Esophagus (tissue), 2 donors: ENCODE data around the gene PDE8B. TPM values are rescaled to one million over a fixed set of nuclear protein-coding genes. Genes with fewer than 3 reads are reported as not detected.
A peak's percentile ranks its signal among the peaks of the same experiment; 100 is the strongest.

ENCODE experiments used
- H3K27ac ChIP-seq, 2 donors: one replicate each; pipeline ENCODE4 v1.5.1; 2013; ENCODE audit warnings: low read depth in 2 of 2, mild to moderate bottlenecking in 2 of 2, inconsistent platforms in 1 of 2, low read length in 1 of 2, moderate library complexity in 1 of 2
- H3K27me3 ChIP-seq, 2 donors: one replicate each; pipeline ENCODE4 v1.6.1; 2013; ENCODE audit warnings: low read length in 2 of 2, control low read depth in 1 of 2, mild to moderate bottlenecking in 1 of 2; ENCODE audit not compliant: insufficient read depth in 2 of 2, control insufficient read depth in 1 of 2
- H3K36me3 ChIP-seq, 2 donors: one replicate each; pipeline ENCODE4 v1.6.1; 2013; ENCODE audit warnings: low read length in 1 of 2; ENCODE audit not compliant: control insufficient read depth in 2 of 2, insufficient read depth in 2 of 2
- H3K4me1 ChIP-seq, 2 donors: one replicate each; pipeline ENCODE4 v1.6.1; 2013; ENCODE audit warnings: low read length in 1 of 2; ENCODE audit not compliant: control insufficient read depth in 2 of 2, insufficient read depth in 2 of 2
- H3K4me3 ChIP-seq, 2 donors: one replicate each; pipeline ENCODE4 v1.5.1; 2013; ENCODE audit warnings: low read length in 2 of 2, mild to moderate bottlenecking in 2 of 2, low read depth in 1 of 2, moderate library complexity in 1 of 2
- H3K9me3 ChIP-seq, 2 donors: one replicate each; pipeline ENCODE4 v1.6.1; 2013; ENCODE audit warnings: mild to moderate bottlenecking in 2 of 2, low read depth in 1 of 2, low read length in 1 of 2, moderate library complexity in 1 of 2; ENCODE audit not compliant: control insufficient read depth in 2 of 2, insufficient read depth in 1 of 2
- WGBS, 2 donors: extraction: QIAGEN DNeasy Blood & Tissue Kit; methylation state at CpG; one replicate each; pipeline ENCODE4 v1.1.7; 2013; 5-methylcytosine and 5-hydroxymethylcytosine counted together
- polyA plus RNA-seq, 2 donors: library from polyadenylated mRNA; stranded (reverse); fragments of 200-250 nt; gene quantifications; one replicate each; pipeline ENCODE4 v1.2.3, GENCODE V29; 2013
- donor health status: healthy with polysubstance abuse.
- donor health status: Bipolar disorder and iron deficiency.

The PDE8B gene
- under 1 TPM; 0.31 to 0.66 TPM for polyA plus RNA-seq

- H3K9me3 ChIP-seq = peaks cover 0 to 3% of the 10 kb centered on the region in 2 donors
- peak within 1 kb of the TSS; percentile 60 to 69 for H3K4me3 ChIP-seq
- H3K4me1 ChIP-seq = peaks cover 4% of the 10 kb centered on the region in 2 donors
- H3K27ac ChIP-seq = no peak within 1 kb of the TSS
- H3K36me3 ChIP-seq = no peaks in the 10 kb centered on the region
- 2% methylated on average over 52 to 110 of the region's 110 CpGs for WGBS, 2 donors
- peaks cover 2 to 10% of the 10 kb centered on the region in 2 donors for H3K27me3 ChIP-seq
These were observed at the start of gene PDE8B for GRCh38 chr5:77210091-77210963. TSS of gene PDE8B (plus strand) at chr5:77210680. CDS start at chr5:77210926, 246 bp downstream.

- peaks cover 0 to 2% of the 10 kb centered on the region in 2 donors for H3K4me1 ChIP-seq
- no peaks in the 10 kb centered on the region for H3K27me3 ChIP-seq
- H3K36me3 ChIP-seq = no peaks in the 10 kb centered on the region
- H3K4me3 ChIP-seq = no peak overlapping the region
- H3K9me3 ChIP-seq = no peaks in the 10 kb centered on the region
- 80 to 86% methylated on average over 2 of the region's 2 CpGs for WGBS, 2 donors
- H3K27ac ChIP-seq = no peak overlapping the region
These were observed 47.0 kb upstream of the PDE8B start for GRCh38 chr5:77163453-77163852.

GRCh38 chr5:77167063-77167462, 43.4 kb upstream of the PDE8B start:
- peaks cover 0 to 4% of the 10 kb centered on the region in 2 donors for H3K4me1 ChIP-seq
- no peak overlapping the region for H3K27ac ChIP-seq
- H3K27me3 ChIP-seq = no peaks in the 10 kb centered on the region
- H3K9me3 ChIP-seq = no peaks in the 10 kb centered on the region
- no peak overlapping the region for H3K4me3 ChIP-seq
- no peaks in the 10 kb centered on the region for H3K36me3 ChIP-seq

GRCh38 chr5:77167695-77168121, 42.8 kb upstream of the PDE8B start:
- H3K27ac ChIP-seq = no peak overlapping the region
- 42 to 62% methylated on average over 4 of the region's 4 CpGs for WGBS, 2 donors
- no peaks in the 10 kb centered on the region for H3K9me3 ChIP-seq
- H3K36me3 ChIP-seq = no peaks in the 10 kb centered on the region
- H3K27me3 ChIP-seq = no peaks in the 10 kb centered on the region
- peaks cover 0 to 4% of the 10 kb centered on the region in 2 donors for H3K4me1 ChIP-seq
- no peak overlapping the region for H3K4me3 ChIP-seq

- 29 to 32% methylated on average over 9 of the region's 9 CpGs for WGBS, 2 donors
- Histone ChIP-seq H3K36me3 (no peaks in the 10 kb centered on the region), H3K4me1 (peaks cover 0 to 4% of the 10 kb centered on the region in 2 donors), H3K9me3 (no peaks in the 10 kb centered on the region), H3K27me3 (no peaks in the 10 kb centered on the region), H3K27ac (peak overlapping the region in 1 of 2 donors; percentile 42), H3K4me3 (no peak overlapping the region)
These were observed 42.2 kb upstream of the PDE8B start for GRCh38 chr5:77168161-77168878.

GRCh38 chr5:77168879-77169244, 41.6 kb upstream of the PDE8B start:
- Histone ChIP-seq H3K27ac (no peak overlapping the region), H3K4me3 (no peak overlapping the region), H3K27me3 (no peaks in the 10 kb centered on the region), H3K9me3 (no peaks in the 10 kb centered on the region), H3K36me3 (no peaks in the 10 kb centered on the region), H3K4me1 (peaks cover 0 to 4% of the 10 kb centered on the region in 2 donors)
- 45 to 46% methylated on average over 3 of the region's 3 CpGs for WGBS, 2 donors

- Histone ChIP-seq H3K4me1 (peaks cover 0 to 4% of the 10 kb centered on the region in 2 donors), H3K9me3 (no peaks in the 10 kb centered on the region), H3K36me3 (no peaks in the 10 kb centered on the region), H3K27me3 (no peaks in the 10 kb centered on the region), H3K4me3 (no peak overlapping the region), H3K27ac (no peak overlapping the region)
- 74 to 77% methylated on average over 6 of the region's 6 CpGs for WGBS, 2 donors
These were observed 40.1 kb upstream of the PDE8B start for GRCh38 chr5:77170196-77170890.

GRCh38 chr5:77171141-77171910, 39.2 kb upstream of the PDE8B start:
- H3K4me1 ChIP-seq = peaks cover 0 to 4% of the 10 kb centered on the region in 2 donors
- H3K27me3 ChIP-seq = no peaks in the 10 kb centered on the region
- 83% methylated on average over 7 of the region's 7 CpGs for WGBS, 2 donors
- H3K9me3 ChIP-seq = no peaks in the 10 kb centered on the region
- no peak overlapping the region for H3K4me3 ChIP-seq
- H3K36me3 ChIP-seq = no peaks in the 10 kb centered on the region
- no peak overlapping the region for H3K27ac ChIP-seq
